Measurements from ENCODE around the gene UFM1.
"Not testable (repeated sequence)": the region's sequence is repeated elsewhere in the genome, so short reads cannot be mapped to it uniquely, and the experiment has no call there.

GRCh38 chr13:38363746-38364145, 14.1 kb downstream of the UFM1 start:
- not testable (repeated sequence) for TF ChIP-seq POLR2A, CTCF, POLR2AphosphoS5, EP300 (IDR thresholded peaks at IDR 0.05)
